GM19193 (cell line): Measurements from ENCODE around the gene PTAR1.

ENCODE experiments used
- POLR2A ChIP-seq: IDR thresholded peaks from 4 replicates; pipeline ENCODE4 v1.6.1; 2011; ENCODE audit not compliant: insufficient read depth, insufficient read length; ENCODE audit errors: extremely low read depth

PTAR1 gene

GRCh38 chr9:69759021-69759420, 790 bp downstream of the PTAR1 start:
- TF ChIP-seq POLR2A = no peak

GRCh38 chr9:69757996-69758675, 1.7 kb downstream of the PTAR1 start:
- no peak for TF ChIP-seq POLR2A

- no peak for TF ChIP-seq POLR2A
Measured at GRCh38 chr9:69755205-69755604, 4.6 kb downstream of the PTAR1 start.

GRCh38 chr9:69753830-69754229, 6.0 kb downstream of the PTAR1 start:
- no peak for TF ChIP-seq POLR2A

- no peak for TF ChIP-seq POLR2A
Measured at GRCh38 chr9:69750085-69750484, 9.7 kb downstream of the PTAR1 start.

GRCh38 chr9:69748304-69748703, 11.5 kb downstream of the PTAR1 start:
- TF ChIP-seq POLR2A = no peak

GRCh38 chr9:69746859-69747560, 12.8 kb downstream of the PTAR1 start:
- no peak for TF ChIP-seq POLR2A

GRCh38 chr9:69745716-69746437, 13.9 kb downstream of the PTAR1 start:
- TF ChIP-seq POLR2A = no peak

- TF ChIP-seq POLR2A = no peak
Measured at GRCh38 chr9:69744688-69745380, 15.0 kb downstream of the PTAR1 start.

- TF ChIP-seq POLR2A = no peak
Measured at GRCh38 chr9:69743930-69744329, 15.9 kb downstream of the PTAR1 start.

- no peak for TF ChIP-seq POLR2A
Measured at GRCh38 chr9:69740872-69741505, 18.8 kb downstream of the PTAR1 start.

GRCh38 chr9:69731348-69731747, 28.5 kb downstream of the PTAR1 start:
- TF ChIP-seq POLR2A = no peak

GRCh38 chr9:69719983-69720382, 39.8 kb downstream of the PTAR1 start:
- TF ChIP-seq POLR2A = no peak

GRCh38 chr9:69719367-69719766, 40.4 kb downstream of the PTAR1 start:
- TF ChIP-seq POLR2A = no peak

- no peak for TF ChIP-seq POLR2A
Measured at GRCh38 chr9:69718218-69718617, 41.6 kb downstream of the PTAR1 start.

- no peak for TF ChIP-seq POLR2A
Measured at GRCh38 chr9:69715825-69716224, 44.0 kb downstream of the PTAR1 start.

- TF ChIP-seq POLR2A = no peak
Measured at GRCh38 chr9:69715096-69715495, 44.7 kb downstream of the PTAR1 start.
